ENCODE measurements around the gene SLC39A3. TPM values are rescaled to one million over a fixed set of nuclear protein-coding genes. Genes with fewer than 3 reads are reported as not detected.

Gene SLC39A3
- total and polyA plus RNA-seq, 5 donors from 2014 or later: 14.6 to 41.8 (median 35.2) TPM

DNA sequence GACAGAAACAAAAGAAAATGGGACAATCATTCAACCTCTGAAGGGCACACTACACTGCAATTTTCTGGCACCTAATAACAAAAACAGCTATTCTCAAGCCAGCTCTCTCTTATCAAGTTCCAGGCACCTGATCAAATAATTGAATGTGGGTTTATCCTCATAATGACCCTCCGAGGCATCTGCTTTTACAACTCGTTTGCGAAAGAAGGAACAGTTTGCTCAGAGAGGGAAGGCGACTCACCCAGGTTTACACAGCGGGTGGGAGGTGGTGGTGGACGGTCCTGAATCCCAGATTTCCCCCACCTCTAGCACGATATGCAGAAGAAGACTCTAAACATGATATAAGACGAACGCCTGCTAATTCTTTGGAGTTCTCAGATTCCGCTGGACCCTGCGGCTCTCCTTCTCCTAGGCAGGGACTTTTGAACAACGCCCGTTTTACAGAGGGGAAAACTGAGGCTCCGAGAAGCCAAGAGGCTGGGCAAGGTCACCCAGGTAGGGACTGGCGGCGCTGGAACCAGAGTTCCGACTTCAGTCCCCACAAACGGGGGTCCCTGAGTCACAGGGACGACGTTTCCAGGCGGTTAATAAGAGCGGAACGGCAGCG is 42.6 kb upstream of the SLC39A3 start:
- H3K4me1 Mint-ChIP-seq: peaks cover 10 to 65% (median 34%) of the 10 kb centered on the region in 4 donors
- H3K36me3 Mint-ChIP-seq: no peaks in the 10 kb centered on the region
- peaks cover 43% of the 10 kb centered on the region for H3K4me1 ChIP-seq (ENCODE audit: control insufficient read depth, insufficient read depth, low read length, poor library complexity, severe bottlenecking)
- no peaks in the 10 kb centered on the region for H3K27me3 ChIP-seq (ENCODE audit: control insufficient read depth, insufficient read depth, low read length)
- ATAC-seq (ENCODE audit: low read depth in 2 of 2) (no peak), DNase-seq (no peak)
- peaks cover 3% of the 10 kb centered on the region for H3K36me3 ChIP-seq (ENCODE audit: control insufficient read depth, insufficient read depth, low read length)
- H3K9me3 ChIP-seq (ENCODE audit: control insufficient read depth in 2 of 2, low read length in 2 of 2): no peaks in the 10 kb centered on the region
- H3K27ac Mint-ChIP-seq: peak overlapping the region; percentile 38 to 97 (median 94)
- peak overlapping the region; percentile 87 to 91 (median 90) for H3K4me3 Mint-ChIP-seq
- peaks cover 0 to 2% (median 0%) of the 10 kb centered on the region in 7 donors for H3K9me3 Mint-ChIP-seq
- peaks cover 4% of the 10 kb centered on the region for H3K27me3 Mint-ChIP-seq
- H3K27ac ChIP-seq (ENCODE audit: insufficient read depth, low read length, poor library complexity, severe bottlenecking): peak overlapping the region; percentile 82
- peak overlapping the region; percentile 75 for H3K4me3 ChIP-seq (ENCODE audit: low read depth, low read length)

DNA sequence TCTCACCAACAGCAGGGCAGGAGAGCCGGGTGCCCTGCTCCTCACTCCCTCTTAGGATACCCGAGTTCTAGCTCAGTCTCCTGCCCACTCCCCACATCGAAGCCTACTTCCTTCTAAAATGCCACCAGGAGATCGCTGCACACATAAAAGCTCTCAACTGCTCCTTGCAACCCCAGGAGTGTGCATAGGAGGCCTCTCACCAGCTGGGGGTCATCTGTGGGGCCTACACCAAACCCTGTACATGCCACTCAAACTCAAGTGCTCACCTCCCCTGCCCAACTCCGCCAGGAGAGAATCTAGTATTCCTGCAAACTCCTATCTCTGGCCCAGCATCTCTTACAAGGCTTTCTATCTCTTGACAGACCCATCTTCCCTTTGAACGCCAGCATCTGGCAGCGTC is 40.5 kb upstream of the SLC39A3 start:
- Mint-ChIP-seq H3K36me3 (peaks cover 2% of the 10 kb centered on the region), H3K27ac (peak overlapping the region in 2 of 3 donors; percentile 52 to 56), H3K9me3 (peaks cover 0 to 2% (median 0%) of the 10 kb centered on the region in 7 donors), H3K4me3 (peak overlapping the region; percentile 34 to 91 (median 55)), H3K27me3 (peaks cover 4% of the 10 kb centered on the region), H3K4me1 (peaks cover 10 to 65% (median 41%) of the 10 kb centered on the region in 4 donors)
- H3K4me1 ChIP-seq (ENCODE audit: control insufficient read depth, insufficient read depth, low read length, poor library complexity, severe bottlenecking): peaks cover 47% of the 10 kb centered on the region
- H3K36me3 ChIP-seq (ENCODE audit: control insufficient read depth, insufficient read depth, low read length): peaks cover 3% of the 10 kb centered on the region
- no peaks in the 10 kb centered on the region for H3K27me3 ChIP-seq (ENCODE audit: control insufficient read depth, insufficient read depth, low read length)
- H3K4me3 ChIP-seq (ENCODE audit: low read depth, low read length): no peak overlapping the region
- H3K27ac ChIP-seq (ENCODE audit: insufficient read depth, low read length, poor library complexity, severe bottlenecking): no peak overlapping the region
- ATAC-seq (ENCODE audit: low read depth in 2 of 2) (no peak), DNase-seq (no peak)
- H3K9me3 ChIP-seq (ENCODE audit: control insufficient read depth in 2 of 2, low read length in 2 of 2): no peaks in the 10 kb centered on the region

DNA sequence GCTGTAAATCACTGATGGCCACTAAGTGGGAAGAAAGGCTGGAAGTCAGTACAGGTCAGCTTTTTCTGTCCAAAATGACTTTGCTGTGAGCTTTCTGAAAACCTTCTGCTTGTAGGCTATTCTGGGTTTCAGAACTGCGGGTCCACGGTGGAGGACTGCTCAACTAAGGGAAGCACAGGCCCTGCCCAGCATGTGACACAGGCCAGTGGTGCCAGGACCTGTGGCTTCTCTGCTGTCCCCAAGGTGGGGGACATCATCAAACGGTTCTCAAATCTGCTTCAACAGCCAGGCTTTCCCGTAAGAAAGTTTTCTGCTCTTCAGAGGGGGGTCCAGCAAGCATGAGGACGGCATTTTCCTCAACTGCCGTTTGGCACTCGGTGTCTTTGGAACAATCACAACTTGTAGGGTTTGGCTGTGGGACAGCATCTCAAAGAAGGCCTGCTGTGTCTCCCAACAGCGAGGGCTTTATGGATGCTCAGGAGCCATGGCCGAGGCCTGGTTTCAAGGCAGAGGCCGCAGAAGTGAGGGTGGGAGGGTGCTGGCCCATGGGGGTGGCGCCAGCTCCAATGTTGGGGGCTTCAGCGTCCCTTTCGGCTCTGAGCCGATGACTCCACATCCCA is 39.4 kb upstream of the SLC39A3 start:
- H3K4me1 Mint-ChIP-seq: peaks cover 9 to 62% (median 44%) of the 10 kb centered on the region in 4 donors
- Histone ChIP-seq H3K36me3 (ENCODE audit: control insufficient read depth, insufficient read depth, low read length) (peaks cover 3% of the 10 kb centered on the region), H3K4me3 (ENCODE audit: low read depth, low read length) (no peak overlapping the region), H3K27me3 (ENCODE audit: control insufficient read depth, insufficient read depth, low read length) (no peaks in the 10 kb centered on the region), H3K9me3 (ENCODE audit: control insufficient read depth in 2 of 2, low read length in 2 of 2) (no peaks in the 10 kb centered on the region), H3K27ac (ENCODE audit: insufficient read depth, low read length, poor library complexity, severe bottlenecking) (no peak overlapping the region), H3K4me1 (ENCODE audit: control insufficient read depth, insufficient read depth, low read length, poor library complexity, severe bottlenecking) (peaks cover 44% of the 10 kb centered on the region)
- peaks cover 4% of the 10 kb centered on the region for H3K27me3 Mint-ChIP-seq
- DNase-seq: no peak
- H3K9me3 Mint-ChIP-seq: peaks cover 0 to 2% (median 0%) of the 10 kb centered on the region in 7 donors
- peak overlapping the region in 2 of 4 donors; percentile 35 to 91 for H3K4me3 Mint-ChIP-seq
- no peak overlapping the region for H3K27ac Mint-ChIP-seq
- ATAC-seq (ENCODE audit: low read depth in 2 of 2): no peak
- H3K36me3 Mint-ChIP-seq: peaks cover 6% of the 10 kb centered on the region

DNA sequence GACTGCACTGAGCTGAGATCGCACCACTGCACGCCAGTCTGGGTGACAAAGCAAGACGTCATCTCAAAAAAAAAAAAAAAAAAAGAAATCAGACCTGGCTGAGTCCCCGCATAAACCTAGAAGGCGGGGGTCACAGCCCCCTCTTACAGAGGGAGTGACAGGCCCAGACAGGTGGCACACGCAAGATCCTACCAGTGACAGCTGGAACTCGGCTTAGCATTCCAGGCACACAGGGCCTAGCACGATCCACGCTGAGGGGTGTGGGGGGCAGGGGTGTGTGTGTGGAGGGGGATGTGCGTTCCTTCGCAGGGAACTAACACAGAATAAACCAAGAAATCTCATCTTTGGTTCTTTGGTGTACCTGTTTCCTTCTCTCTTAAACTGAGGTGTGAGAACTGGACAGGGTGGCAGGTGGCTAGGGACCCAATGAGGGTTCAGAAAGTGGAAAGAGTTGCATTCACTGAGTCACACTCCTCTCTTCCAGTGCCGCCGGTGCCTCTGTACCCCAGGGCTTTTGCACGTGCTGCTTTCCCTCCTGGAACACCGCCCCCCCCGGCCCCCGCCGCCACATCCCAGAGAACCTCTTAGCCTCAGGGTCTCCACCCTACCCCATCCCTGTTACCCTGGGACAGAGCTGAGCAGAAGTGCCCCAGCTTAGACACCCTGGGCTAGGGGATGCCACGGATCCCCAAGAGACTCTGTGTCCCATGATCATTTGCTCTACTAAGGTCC is 38.3 kb upstream of the SLC39A3 start:
- no peak overlapping the region for H3K4me3 ChIP-seq (ENCODE audit: low read depth, low read length)
- H3K27me3 ChIP-seq (ENCODE audit: control insufficient read depth, insufficient read depth, low read length): no peaks in the 10 kb centered on the region
- peaks cover 0 to 2% (median 0%) of the 10 kb centered on the region in 7 donors for H3K9me3 Mint-ChIP-seq
- peaks cover 4% of the 10 kb centered on the region for H3K27me3 Mint-ChIP-seq
- H3K4me1 Mint-ChIP-seq: peaks cover 5 to 55% (median 39%) of the 10 kb centered on the region in 4 donors
- no peak overlapping the region for H3K27ac ChIP-seq (ENCODE audit: insufficient read depth, low read length, poor library complexity, severe bottlenecking)
- H3K27ac Mint-ChIP-seq: peak overlapping the region in 1 of 3 donors; percentile 29
- peaks cover 3% of the 10 kb centered on the region for H3K36me3 ChIP-seq (ENCODE audit: control insufficient read depth, insufficient read depth, low read length)
- H3K4me1 ChIP-seq (ENCODE audit: control insufficient read depth, insufficient read depth, low read length, poor library complexity, severe bottlenecking): peaks cover 35% of the 10 kb centered on the region
- H3K9me3 ChIP-seq (ENCODE audit: control insufficient read depth in 2 of 2, low read length in 2 of 2): no peaks in the 10 kb centered on the region
- ATAC-seq (ENCODE audit: low read depth in 2 of 2) (no peak), DNase-seq (no peak)
- H3K36me3 Mint-ChIP-seq: peaks cover 6% of the 10 kb centered on the region
- peak overlapping the region in 1 of 4 donors; percentile 52 for H3K4me3 Mint-ChIP-seq

DNA sequence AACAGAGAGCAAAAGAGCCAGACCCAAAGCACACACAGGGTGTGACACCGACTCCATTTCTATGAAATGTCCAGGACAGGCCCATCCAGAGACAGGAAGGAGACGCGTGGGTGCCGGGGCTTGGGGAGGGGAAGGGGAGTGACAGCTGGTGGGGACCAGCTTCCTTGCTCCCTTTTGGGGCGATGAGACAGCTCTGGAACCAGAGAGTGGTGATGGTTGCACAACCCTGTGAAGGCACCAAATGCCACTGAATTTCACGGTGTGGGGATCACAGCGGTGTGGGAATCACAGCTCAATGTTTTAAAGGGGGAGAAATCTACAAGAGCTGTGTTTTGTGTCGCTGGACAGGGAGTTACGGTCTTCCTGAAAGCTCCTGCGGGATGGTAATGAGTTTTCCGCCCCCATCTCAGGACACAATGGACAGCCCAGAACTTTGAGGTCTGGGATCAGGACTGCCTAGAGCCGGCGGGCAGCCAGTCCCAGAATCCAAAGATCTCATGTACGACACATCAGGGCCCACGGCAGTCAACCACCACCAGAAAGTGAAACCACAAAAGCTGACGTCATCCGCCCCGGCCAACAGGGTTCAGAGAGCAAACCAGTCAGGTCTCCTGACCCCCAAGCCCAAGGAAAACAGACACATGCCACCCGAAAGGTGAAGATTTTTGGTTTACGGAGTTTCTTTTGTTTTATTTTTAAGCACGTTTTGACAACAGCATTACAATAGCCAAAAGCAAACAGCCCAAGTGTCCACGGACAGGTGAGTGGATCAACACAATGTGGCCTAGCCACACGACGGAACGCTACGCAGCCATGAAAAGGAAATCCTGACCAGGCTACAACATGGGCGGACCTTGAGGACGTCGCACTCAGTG is 36.0 kb upstream of the SLC39A3 start:
- Histone ChIP-seq H3K4me1 (ENCODE audit: control insufficient read depth, insufficient read depth, low read length, poor library complexity, severe bottlenecking) (peaks cover 16% of the 10 kb centered on the region), H3K27me3 (ENCODE audit: control insufficient read depth, insufficient read depth, low read length) (no peaks in the 10 kb centered on the region), H3K4me3 (ENCODE audit: low read depth, low read length) (peak overlapping the region; percentile 55), H3K9me3 (ENCODE audit: control insufficient read depth in 2 of 2, low read length in 2 of 2) (no peaks in the 10 kb centered on the region), H3K27ac (ENCODE audit: insufficient read depth, low read length, poor library complexity, severe bottlenecking) (peak overlapping the region; percentile 77), H3K36me3 (ENCODE audit: control insufficient read depth, insufficient read depth, low read length) (peaks cover 3% of the 10 kb centered on the region)
- H3K27me3 Mint-ChIP-seq: no peaks in the 10 kb centered on the region
- DNase-seq: peak; percentile 48 to 86 (median 60)
- H3K4me3 Mint-ChIP-seq: peak overlapping the region; percentile 55 to 93 (median 84)
- peaks cover 5 to 42% (median 26%) of the 10 kb centered on the region in 4 donors for H3K4me1 Mint-ChIP-seq
- peak overlapping the region; percentile 91 to 98 (median 97) for H3K27ac Mint-ChIP-seq
- peaks cover 0 to 2% (median 0%) of the 10 kb centered on the region in 7 donors for H3K9me3 Mint-ChIP-seq
- peaks cover 10% of the 10 kb centered on the region for H3K36me3 Mint-ChIP-seq
- peak; percentile 57 to 69 for ATAC-seq (ENCODE audit: low read depth in 2 of 2)

DNA sequence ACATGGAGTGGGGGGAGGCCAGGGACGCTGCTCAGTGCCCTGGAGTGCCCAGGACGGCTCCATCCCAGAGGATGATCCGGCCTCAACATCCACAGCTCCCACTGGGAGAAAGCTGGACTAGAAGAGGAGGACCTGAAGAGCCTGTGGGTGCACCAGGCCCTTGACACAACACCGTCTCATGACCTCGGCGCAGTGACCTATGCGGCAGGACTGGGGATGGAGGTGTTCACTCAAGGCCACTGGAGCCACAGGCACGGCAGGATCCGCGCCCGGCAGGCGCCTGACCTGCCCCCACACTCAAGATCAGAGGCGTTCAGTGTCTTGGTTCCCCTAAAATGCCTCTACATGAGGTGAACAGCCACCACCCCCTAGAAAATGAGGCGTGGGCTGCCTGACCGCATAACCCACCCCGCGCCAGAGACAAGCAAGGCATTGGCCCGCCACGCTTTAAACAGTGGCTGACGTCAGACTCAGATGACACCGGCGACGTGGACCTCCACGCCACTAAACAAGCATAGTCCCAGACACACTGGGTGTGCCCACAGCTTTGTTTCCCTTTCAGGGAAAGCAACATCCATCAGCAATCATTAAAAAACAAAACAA is 35.2 kb upstream of the SLC39A3 start:
- Mint-ChIP-seq H3K4me3 (peak overlapping the region; percentile 55 to 93 (median 84)), H3K27me3 (no peaks in the 10 kb centered on the region), H3K4me1 (peaks cover 5 to 36% (median 23%) of the 10 kb centered on the region in 4 donors), H3K27ac (peak overlapping the region; percentile 91 to 98 (median 97)), H3K9me3 (peaks cover 0 to 1% (median 0%) of the 10 kb centered on the region in 7 donors), H3K36me3 (peaks cover 10% of the 10 kb centered on the region)
- Histone ChIP-seq H3K4me1 (ENCODE audit: control insufficient read depth, insufficient read depth, low read length, poor library complexity, severe bottlenecking) (peaks cover 16% of the 10 kb centered on the region), H3K36me3 (ENCODE audit: control insufficient read depth, insufficient read depth, low read length) (peaks cover 3% of the 10 kb centered on the region), H3K27ac (ENCODE audit: insufficient read depth, low read length, poor library complexity, severe bottlenecking) (peak overlapping the region; percentile 77), H3K27me3 (ENCODE audit: control insufficient read depth, insufficient read depth, low read length) (no peaks in the 10 kb centered on the region), H3K9me3 (ENCODE audit: control insufficient read depth in 2 of 2, low read length in 2 of 2) (no peaks in the 10 kb centered on the region), H3K4me3 (ENCODE audit: low read depth, low read length) (no peak overlapping the region)
- ATAC-seq (ENCODE audit: low read depth in 2 of 2) (no peak), DNase-seq (no peak)
